ENCODE measurements around the gene PARD6B. TPM values are rescaled to one million over a fixed set of nuclear protein-coding genes. Genes with fewer than 3 reads are reported as not detected.
"Not testable (repeated sequence)": the region's sequence is repeated elsewhere in the genome, so short reads cannot be mapped to it uniquely, and the experiment has no call there.

Gene PARD6B
- total RNA-seq, 1 donor from 2014 or later, result 7.1 TPM

GRCh38 chr20:50695135-50695872 lies 36.1 kb upstream of the PARD6B start:
- Mint-ChIP-seq H3K4me3 (ENCODE audit: unreplicated experiment) (no peak overlapping the region), H3K9me3 (ENCODE audit: unreplicated experiment) (no peaks in the 10 kb centered on the region), H3K27ac (ENCODE audit: unreplicated experiment) (no peak overlapping the region), H3K27me3 (ENCODE audit: unreplicated experiment) (peaks cover 5% of the 10 kb centered on the region), H3K36me3 (ENCODE audit: low read depth, unreplicated experiment) (no peaks in the 10 kb centered on the region), H3K4me1 (ENCODE audit: unreplicated experiment) (peaks cover 23% of the 10 kb centered on the region)
- DNase-seq (ENCODE audit: low spot score), result no peak
- no peak for TF ChIP-seq CTCF (IDR thresholded peaks at IDR 0.05; ENCODE audit: unreplicated experiment)

GRCh38 chr20:50698255-50698654 lies 33.1 kb upstream of the PARD6B start:
- H3K4me3 Mint-ChIP-seq (ENCODE audit: unreplicated experiment); H3K36me3 Mint-ChIP-seq (ENCODE audit: low read depth, unreplicated experiment); H3K4me1 Mint-ChIP-seq (ENCODE audit: unreplicated experiment); DNase-seq (ENCODE audit: low spot score); H3K9me3 Mint-ChIP-seq (ENCODE audit: unreplicated experiment); H3K27ac Mint-ChIP-seq (ENCODE audit: unreplicated experiment); H3K27me3 Mint-ChIP-seq (ENCODE audit: unreplicated experiment): not testable (repeated sequence)

- DNase-seq (ENCODE audit: low spot score), result no peak
- Mint-ChIP-seq H3K4me3 (ENCODE audit: unreplicated experiment) (no peak overlapping the region), H3K36me3 (ENCODE audit: low read depth, unreplicated experiment) (no peaks in the 10 kb centered on the region), H3K9me3 (ENCODE audit: unreplicated experiment) (no peaks in the 10 kb centered on the region), H3K4me1 (ENCODE audit: unreplicated experiment) (peaks cover 3% of the 10 kb centered on the region), H3K27me3 (ENCODE audit: unreplicated experiment) (peaks cover 2% of the 10 kb centered on the region), H3K27ac (ENCODE audit: unreplicated experiment) (no peak overlapping the region)
- TF ChIP-seq CTCF (IDR thresholded peaks at IDR 0.05; ENCODE audit: unreplicated experiment), result no peak
Observed at GRCh38 chr20:50699688-50700087, 31.7 kb upstream of the PARD6B start.

- no peaks in the 10 kb centered on the region for H3K9me3 Mint-ChIP-seq (ENCODE audit: unreplicated experiment)
- no peaks in the 10 kb centered on the region for H3K36me3 Mint-ChIP-seq (ENCODE audit: low read depth, unreplicated experiment)
- no peak overlapping the region for H3K27ac Mint-ChIP-seq (ENCODE audit: unreplicated experiment)
- no peaks in the 10 kb centered on the region for H3K4me1 Mint-ChIP-seq (ENCODE audit: unreplicated experiment)
- TF ChIP-seq CTCF (IDR thresholded peaks at IDR 0.05; ENCODE audit: unreplicated experiment), result no peak
- peaks cover 2% of the 10 kb centered on the region for H3K27me3 Mint-ChIP-seq (ENCODE audit: unreplicated experiment)
- H3K4me3 Mint-ChIP-seq (ENCODE audit: unreplicated experiment), result no peak overlapping the region
- DNase-seq (ENCODE audit: low spot score), result no peak
Observed at GRCh38 chr20:50701041-50701963, 30.1 kb upstream of the PARD6B start.

GRCh38 chr20:50703651-50704438 lies 27.5 kb upstream of the PARD6B start:
- not testable (repeated sequence) for H3K27ac Mint-ChIP-seq (ENCODE audit: unreplicated experiment); H3K36me3 Mint-ChIP-seq (ENCODE audit: low read depth, unreplicated experiment); H3K4me3 Mint-ChIP-seq (ENCODE audit: unreplicated experiment); H3K9me3 Mint-ChIP-seq (ENCODE audit: unreplicated experiment); H3K4me1 Mint-ChIP-seq (ENCODE audit: unreplicated experiment); DNase-seq (ENCODE audit: low spot score); H3K27me3 Mint-ChIP-seq (ENCODE audit: unreplicated experiment)

All from endothelial cell (in vitro differentiated cells).